HG03457 (cell line): ENCODE measurements around the gene SFTA2.

Experiments
- ATAC-seq: cut with Tn5 transposase; IDR thresholded peaks from one replicate; pipeline ENCODE4 v1.9.1; 2021; ENCODE audit warnings: moderate number of reproducible peaks; ENCODE audit not compliant: unreplicated experiment

SFTA2 gene

DNA sequence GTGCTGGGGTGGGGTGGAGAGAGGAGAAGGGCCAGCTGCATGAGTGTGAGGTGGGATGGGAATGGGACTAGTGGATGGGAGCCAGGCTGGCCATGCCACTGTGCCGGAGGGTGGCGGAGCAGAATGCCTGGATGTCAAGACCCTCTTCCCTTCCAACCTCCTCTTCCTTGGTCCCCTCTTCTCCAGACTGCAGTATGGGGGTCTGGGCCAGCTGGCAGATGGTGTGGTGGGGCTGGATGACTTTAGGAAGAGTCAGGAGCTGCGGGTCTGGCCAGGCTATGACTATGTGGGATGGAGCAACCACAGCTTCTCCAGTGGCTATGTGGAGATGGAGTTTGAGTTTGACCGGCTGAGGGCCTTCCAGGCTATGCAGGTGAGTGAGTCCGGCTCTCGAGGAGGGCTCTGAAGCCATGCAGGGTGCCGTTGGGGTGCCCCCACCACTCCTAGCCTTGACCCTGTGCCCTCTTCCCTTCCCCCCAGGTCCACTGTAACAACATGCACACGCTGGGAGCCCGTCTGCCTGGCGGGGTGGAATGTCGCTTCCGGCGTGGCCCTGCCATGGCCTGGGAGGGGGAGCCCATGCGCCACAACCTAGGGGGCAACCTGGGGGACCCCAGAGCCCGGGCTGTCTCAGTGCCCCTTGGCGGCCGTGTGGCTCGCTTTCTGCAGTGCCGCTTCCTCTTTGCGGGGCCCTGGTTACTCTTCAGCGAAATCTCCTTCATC lies 40.0 kb downstream of the SFTA2 start:
- no peak for ATAC-seq

DNA sequence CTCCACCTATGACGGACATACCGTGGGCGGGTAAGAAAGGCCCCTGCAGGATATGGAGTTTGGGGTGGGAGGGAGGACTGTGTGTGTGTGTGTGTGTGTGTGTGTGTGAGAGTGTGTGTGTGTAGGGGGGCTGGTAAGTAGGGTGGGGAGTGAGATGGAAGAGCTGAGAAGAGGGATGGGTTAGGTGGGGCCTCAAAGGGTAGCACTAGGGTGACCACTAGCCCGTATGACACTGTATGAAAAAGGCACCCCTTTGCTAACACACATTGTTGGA lies 40.6 kb downstream of the SFTA2 start:
- no peak for ATAC-seq

DNA sequence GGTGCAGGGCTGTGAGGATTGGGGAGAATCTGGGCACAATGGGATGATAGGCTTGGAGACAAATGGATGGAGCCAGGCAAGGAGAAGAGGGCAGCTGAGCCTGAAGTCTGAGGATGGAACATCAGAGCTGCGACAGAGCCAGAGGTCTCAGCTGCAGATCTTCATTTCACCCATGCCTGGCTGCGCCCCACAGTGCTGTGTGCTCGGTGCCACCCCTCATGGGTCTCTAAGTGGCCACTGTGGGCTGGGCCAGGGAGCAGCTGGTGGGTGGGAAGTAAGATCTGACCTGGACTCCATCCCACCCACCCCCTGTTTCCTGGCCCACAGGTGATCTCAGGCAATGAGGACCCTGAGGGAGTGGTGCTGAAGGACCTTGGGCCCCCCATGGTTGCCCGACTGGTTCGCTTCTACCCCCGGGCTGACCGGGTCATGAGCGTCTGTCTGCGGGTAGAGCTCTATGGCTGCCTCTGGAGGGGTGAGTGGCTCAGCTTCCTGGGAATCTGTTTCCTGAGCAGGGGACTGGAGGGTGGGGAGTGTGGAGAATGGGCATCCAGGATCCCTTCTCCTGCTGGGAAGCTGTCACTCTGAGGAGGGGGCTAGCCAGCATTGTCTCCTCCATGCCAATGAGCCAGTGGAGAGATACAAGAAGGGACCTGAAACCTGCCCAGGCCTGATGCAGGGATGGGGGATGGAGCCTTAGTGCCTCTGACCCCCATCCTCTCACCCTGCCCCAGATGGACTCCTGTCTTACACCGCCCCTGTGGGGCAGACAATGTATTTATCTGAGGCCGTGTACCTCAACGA lies 41.1 kb downstream of the SFTA2 start:
- ATAC-seq: no peak

DNA sequence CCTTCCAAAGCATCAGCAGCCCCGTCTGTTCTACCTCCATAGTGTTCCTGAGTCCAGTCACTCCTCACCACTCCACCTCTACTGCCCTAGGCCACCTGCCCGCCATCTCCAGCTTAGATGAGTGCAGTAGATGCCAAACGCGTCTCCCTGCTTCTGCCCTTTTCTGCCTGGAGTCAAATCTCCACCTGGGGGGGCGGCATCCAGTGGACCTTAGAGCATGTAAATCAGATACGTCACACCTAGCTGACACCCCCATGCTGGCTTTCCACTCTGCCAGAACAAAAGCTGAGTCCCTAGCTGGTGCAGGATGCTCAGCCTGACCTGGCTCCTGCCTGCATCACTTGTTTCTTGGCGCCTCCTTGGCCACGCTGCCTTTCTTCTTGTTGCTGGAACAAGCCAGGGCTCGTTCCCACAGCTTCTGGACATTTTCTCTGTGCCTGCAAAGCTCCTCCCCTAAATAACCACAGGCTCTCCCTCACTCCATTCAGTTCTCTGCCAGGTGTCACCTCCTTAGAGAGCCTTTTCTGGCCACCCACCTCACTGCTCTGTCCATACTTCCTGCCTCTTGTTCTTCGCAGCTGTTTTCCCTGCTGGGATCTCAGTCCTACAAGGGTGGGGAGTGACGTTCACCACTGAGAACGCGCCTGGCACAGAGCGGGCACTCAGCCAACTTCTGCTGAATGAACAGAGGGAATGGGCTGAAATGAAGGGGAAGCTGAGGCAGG lies 41.9 kb downstream of the SFTA2 start:
- no peak for ATAC-seq

DNA sequence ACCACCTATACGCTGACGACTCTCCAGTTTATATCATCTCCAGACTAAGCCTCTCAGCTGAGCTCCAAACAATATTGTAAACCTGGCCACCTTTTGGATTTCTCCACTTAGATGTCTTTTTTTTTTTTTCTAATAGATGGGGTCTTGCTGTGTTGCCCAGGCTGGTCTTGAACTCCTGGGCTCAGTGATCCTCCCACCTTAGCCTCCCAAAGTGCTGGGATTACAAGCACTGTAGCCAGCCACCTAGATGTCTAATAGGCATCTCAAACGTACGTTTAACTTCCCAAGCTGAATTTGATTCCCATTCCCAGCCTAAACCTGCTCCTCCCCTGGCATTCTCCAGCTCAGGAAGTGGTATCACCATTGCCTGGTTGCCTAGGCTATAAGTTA lies 42.5 kb downstream of the SFTA2 start:
- ATAC-seq: no peak

DNA sequence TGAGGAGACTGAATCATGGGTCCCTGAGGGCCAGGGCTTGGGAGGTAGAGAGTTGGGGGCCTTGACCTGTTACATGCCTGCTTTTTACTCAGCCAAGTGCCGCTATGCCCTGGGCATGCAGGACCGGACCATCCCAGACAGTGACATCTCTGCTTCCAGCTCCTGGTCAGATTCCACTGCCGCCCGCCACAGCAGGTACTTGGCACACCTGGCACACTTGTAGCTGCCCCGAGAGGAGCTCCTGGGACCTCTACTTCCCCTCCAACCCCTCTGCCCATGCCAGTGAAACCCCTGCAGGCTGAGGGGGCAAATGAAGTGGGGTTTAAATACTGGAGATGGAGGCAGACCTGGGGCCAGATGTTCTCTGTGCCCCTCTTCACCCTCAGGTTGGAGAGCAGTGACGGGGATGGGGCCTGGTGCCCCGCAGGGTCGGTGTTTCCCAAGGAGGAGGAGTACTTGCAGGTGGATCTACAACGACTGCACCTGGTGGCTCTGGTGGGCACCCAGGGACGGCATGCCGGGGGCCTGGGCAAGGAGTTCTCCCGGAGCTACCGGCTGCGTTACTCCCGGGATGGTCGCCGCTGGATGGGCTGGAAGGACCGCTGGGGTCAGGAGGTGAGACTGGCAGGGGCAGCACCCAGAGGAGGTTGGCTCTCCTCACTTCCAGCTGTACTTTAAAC lies 43.0 kb downstream of the SFTA2 start:
- no peak for ATAC-seq

DNA sequence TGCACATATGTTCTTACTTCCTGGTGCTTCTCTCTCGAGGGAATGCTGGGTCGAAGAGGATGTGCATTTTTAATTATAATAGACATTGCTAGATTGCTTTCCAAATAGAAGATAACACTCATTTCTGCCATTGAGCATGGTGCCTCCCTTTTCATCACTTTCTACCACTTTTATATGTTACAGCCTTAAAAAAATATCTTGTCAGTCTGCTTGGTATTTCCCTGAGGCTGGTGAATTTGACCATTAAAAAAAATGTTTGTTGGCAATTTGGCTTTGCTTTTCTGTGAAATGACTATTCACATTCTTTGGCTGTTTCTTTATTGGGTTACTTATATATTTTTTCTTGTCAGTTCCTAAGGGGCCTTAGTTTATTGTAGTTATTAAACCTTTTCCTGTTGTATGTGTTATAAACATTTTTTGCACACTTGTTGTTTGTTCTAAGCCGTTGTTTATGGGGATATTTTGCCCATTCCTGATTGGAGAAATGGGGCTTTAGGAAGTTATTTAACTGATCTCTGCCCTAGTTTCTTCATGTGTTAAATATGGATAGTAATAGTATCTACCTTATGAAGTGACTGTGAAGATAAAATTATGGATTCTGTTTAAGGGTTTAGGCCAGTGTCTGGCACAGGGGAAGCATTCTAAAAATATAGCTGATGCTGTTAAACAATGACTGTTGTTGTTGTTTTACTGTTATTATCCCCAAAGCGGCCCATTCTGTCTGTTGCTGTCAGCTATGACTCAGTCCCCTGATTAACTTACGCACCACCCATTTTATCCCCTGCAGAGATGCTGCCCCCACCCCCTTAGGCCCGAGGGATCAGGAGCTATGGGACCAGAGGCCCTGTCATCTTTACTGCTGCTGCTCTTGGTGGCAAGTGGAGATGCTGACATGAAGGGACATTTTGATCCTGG lies 43.8 kb downstream of the SFTA2 start:
- ATAC-seq: no peak

DNA sequence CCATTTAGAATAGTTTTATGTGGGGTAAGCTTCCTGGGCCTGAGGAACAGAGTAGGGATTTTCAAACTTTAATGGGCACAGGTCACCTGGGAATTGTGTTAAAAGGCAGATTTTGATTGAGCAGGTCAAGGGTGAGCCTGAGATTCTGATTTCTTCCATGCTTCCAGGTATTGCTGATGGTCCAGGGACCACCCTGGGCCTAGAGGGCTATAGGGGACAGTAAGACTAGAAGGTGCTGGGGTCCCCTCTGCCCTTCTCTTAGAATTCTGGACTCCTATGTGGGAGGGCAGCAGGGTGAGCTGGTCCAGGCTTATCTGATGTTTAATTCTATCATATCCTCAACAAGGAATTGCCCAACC lies 45.1 kb downstream of the SFTA2 start:
- ATAC-seq: no peak

DNA sequence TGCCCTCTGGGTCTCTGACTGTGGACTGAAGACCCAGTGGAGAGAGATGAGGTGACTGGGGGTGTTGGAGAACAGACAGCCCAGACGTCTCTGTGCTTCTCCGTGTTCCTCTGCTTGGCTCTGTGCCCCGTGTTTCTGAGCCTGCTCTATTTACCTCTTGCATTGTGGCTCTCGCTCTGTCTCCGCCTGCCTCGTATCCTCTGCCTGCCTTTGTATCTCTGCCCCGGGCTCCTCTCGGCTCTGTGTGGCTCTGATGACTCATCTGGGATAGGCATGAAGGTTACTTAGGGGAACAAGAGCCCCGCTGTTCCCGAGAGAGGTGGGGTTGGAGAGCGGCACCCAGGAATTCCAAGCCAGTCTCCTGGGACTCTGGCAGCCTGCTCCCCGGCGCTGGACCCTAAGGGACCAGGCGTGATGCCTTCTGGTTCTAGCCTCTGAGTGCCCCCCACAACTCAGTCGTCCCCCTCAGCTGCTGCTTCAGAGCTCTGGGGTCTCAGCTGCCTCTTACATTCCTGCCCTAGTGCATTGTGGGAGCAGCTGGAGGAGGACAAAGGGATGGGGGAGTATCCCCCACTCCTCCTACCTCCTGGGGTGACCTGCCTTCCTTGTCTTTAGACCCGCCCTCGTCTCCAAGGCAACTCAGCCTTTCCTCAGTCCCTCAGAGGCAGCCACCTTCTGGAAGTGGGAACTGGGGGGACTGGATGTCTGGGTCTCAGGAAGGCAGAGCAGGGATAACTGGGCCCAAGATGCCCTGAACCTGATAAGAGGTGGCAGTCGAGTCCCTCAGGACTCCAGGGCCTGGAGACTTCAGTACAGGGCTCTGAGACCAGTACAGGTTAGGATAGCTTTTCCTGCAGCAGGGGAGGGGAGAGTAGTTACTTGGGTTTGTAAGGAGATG lies 45.7 kb downstream of the SFTA2 start:
- no peak for ATAC-seq

DNA sequence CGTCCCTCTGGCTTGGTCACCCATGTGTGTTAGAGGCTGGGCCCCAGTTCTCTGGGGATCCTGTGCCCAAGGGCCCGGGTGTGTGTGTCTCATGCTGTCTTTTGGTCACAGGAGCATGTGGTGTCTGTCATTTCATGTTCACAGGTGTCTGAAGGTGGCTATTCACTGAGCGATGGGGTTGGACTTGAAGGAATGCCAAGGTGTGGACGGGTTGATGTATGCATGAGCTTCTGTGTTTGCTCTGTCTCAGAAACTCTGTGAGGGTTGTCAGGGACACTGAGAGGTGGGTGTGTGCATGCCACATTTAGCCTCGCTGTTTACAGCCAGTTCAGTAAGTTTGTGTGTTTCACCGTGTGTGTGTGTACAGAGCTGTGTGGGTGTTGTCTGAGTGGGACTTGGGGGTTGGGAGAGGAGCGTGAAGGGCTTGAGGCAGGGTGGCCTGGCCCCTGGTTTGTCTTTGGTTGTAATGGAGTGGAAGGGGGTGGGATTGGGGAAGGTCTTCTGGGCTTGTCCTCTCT lies 46.4 kb downstream of the SFTA2 start:
- no peak for ATAC-seq

DNA sequence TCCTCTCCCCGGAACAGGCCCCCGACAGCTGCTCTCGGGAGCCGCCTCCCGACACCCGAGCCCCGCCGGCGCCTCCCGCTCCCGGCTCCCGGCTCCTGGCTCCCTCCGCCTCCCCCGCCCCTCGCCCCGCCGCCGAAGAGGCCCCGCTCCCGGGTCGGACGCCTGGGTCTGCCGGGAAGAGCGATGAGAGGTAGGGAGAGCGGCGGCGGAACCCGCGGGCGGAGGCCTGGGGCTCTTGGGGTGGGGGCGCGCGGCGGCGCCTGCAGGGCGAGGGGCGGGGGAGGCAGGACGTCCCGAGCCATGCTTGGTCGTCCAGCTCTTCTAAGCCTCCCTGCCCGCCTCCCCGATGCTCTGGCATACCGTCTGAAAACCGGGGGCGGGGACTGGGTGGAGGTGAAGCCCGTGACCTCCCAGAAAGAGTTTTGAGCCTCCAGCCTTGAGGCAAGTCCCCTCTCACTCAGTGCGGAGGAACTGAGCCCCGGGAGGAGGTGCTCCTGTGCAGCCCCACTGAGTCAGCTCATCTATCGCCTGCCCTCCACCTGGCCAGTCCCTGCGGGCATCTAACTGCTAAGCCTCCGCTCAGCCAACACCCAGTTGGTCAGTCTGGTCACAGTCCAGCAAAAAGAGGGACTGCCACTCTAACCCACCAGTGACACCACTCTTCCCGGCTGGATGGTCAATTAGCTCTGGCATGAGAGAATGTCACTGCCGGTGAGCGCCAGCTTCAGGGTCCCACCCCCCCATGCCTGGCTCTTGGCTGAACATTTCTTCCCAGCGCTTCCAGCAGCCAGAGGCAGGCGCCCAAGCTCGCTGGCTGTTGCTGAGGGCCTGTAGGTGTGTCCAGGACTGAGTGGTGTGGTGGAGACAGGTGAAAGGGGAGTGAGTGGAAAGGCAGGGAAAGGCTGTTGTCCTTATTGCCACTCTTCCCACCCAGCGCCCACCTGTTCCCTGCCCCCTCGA lies 47.2 kb downstream of the SFTA2 start:
- ATAC-seq: no peak

DNA sequence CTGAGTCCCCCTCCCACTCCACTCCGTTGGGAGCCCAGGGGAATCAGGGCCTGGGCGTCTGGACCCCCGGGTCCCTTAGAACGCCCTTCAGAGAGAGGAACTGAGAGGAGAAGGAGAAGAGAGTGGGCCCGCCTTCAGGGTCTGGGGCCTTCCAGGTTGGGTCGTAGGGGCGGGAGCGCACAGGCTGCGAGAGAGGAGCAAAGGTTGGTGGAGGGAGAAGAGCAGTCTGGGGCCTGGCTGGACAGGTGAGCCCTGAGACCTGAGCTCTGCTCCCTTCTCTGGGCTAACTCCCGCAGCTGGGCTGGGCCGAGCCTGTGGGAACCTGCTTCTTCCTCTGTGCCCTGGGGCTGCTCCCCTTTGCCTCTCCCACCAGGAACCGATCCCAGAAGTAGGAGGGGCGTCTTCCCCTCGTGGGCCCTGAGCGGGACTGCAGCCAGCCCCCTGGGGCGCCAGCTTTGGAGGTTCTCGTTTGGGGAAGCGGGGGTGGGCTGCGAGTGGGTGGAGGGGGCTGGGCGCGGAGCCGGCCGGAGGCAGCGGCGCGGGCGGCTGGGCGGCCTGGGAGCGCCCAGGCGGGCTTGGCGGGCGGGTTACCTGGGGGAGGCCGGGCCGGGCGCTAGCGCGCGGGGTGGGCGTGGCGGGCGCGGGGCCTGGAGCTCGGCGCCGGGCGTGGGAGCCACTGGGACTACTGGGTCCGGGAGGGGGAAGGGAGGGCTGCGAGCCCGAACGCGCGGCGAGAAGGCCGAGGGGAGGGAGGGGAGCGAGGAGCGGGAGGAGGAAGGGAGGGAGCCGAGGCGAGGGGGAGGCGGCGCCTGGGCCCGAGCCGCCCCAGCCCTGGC lies 48.1 kb downstream of the SFTA2 start, which contains the start of gene DDR1:
DDR1 (plus strand) TSS at position 835 of the 836 bp plus-strand sequence. CDS start 4,211 bp downstream, outside the sequence.
- no peak for ATAC-seq

DNA sequence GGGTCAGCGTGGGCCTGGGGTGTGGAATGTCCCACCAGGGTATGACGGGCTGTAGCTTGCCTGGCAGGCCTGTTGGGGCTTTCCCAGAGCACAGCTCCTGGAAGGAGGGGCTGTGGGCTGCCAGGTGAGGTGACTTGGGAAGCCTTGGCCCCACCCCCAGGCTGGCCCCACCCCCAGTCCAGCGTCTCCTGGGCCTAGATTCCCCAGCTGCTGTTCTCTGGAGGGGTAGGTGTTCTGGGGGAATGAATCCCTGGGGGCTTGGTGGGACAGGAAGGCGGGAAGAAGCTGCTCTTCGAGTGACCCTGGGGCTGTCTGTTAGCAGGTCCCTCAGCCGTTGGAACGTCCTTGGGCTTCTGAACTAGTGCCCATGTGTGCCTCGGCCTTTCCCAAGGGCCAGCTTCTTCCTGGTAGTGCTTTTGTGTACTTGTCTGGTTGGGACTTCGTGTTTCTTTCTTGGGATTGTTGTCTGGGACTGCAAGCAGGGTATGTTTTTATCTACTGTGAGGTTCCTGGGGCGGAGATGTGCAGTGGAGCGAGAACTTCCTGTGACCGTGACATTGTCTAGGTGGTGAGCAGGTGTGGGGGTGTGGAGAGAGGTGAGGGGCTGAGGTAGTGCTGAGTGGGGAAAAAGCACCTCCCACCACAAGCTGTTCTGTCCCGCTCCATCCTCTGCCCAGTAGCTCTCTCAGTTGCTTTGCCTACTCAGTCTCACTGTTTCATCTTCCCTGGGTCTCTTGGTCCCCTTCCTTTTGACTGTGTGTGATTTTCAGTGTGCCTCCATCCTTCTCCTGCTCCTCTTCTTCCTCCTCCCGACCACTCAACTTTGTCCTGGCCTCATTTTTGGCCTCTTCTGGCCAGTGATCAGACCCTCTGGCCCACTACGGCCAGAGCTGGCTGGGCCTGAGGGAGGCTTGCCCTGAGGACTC lies 48.9 kb downstream of the SFTA2 start:
- no peak for ATAC-seq

DNA sequence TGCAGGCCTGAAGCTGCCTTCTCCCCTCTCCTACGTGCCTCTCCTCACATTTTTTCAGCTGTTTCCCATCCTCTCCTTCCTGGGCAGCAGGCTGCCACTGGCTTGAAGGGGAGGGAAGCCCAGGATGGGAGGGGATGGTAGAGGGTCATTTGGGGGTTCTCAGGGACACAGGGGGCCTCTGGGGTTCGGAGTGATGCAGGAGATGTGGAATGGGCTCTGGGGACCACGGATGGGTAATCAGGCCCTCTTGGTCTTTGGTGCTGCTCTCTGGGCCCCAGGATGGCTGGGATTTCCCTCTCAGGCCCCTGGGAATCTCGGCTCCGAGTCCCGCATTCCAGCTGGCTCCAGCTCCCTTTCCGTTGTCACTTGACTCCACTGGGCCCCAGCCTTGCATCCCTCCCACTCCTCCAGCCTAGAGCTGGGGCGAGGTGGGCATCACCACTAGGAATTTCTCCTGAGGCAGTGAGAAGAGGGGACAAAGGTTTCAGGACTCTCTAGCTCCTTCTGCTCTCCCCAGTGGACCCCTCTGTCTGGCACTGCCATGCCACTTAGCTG lies 49.7 kb downstream of the SFTA2 start:
- ATAC-seq: no peak

DNA sequence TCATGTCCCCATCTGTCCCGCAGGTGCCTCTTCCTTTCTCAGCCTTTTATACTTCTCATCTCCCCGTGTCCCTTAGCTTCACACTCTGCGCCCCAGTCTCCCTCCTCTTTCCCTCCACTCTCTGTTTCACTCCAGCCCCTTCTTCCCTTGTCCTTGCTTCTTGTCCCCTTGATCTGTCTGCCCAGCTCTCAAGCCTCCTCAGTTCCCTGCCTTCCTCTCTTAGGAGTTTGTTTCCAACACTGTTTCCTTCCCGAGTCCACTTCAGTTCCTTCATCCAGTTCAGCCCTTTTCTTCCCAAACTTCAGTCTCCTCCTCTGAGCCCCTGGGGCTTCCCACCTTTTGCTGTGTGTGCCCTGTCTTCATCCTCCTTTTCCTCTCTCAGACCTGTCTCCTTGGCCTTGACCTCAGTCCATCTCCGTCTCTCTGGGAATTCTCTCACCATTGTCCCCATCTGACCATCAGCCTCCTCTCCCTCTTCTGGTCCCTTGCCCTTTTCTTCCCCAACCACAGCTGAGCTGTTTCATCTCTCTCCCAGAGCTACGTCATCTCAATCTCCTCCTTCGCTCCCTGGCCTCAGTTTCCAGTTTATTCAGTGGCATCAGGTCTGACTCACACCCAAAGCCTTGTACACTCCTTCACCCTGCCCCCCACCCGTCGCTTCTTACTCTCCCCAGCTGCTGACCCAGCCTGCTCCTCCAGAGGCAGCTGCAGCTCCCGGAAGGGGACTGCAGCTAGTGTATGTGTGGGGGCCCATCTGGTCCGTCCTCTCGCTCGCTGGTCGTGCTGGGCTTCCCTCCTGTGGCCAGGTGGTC lies 50.4 kb downstream of the SFTA2 start:
- ATAC-seq: no peak
